Pancreas (tissue), 10 donors: ENCODE results near the gene HNRNPUL2. TPM values are rescaled to one million over a fixed set of nuclear protein-coding genes. Genes with fewer than 3 reads are reported as not detected.

ENCODE experiments used
- ATAC-seq, 4 donors: fragments of 200-7000 bp; cut with Tn5 transposase; one replicate each; pipeline versions ENCODE4 v1.8.0 to v1.9.1; 2020; ENCODE audit warnings: mild to moderate bottlenecking in 4 of 4, moderate library complexity in 4 of 4
- DNase-seq, 6 donors: peaks; one replicate each; pipeline ENCODE4 v3.0.0-alpha.2; 2020
- FAIRE-seq: peaks from 2 replicates; lab custom pipeline; 2012; peaks lifted over from hg19 to GRCh38; lab: Jason Lieb, UNC
- H3K27ac ChIP-seq, 4 donors: fragments of 200-600 bp; sonication (generic); 1 replicate in 3 of 4; 2 replicates in 1 of 4; pipeline versions ENCODE4 v1.5.0 to v1.8.0; 2020
- H3K27me3 ChIP-seq, 4 donors: fragments of 200-600 bp; one replicate each; pipeline ENCODE4 v1.8.0; 2021
- H3K36me3 ChIP-seq, 3 donors: fragments of 200-600 bp; sonication (generic) in 1 of 3; one replicate each; pipeline versions ENCODE4 v1.5.0 to v1.8.0; 2020 to 2021
- H3K4me1 ChIP-seq, 3 donors: fragments of 200-600 bp; one replicate each; pipeline ENCODE4 v1.8.0; 2021
- H3K4me3 ChIP-seq, 4 donors: fragments of 200-600 bp; sonication (generic) in 2 of 4; one replicate each; pipeline versions ENCODE4 v1.5.0 to v1.8.0; 2020 to 2021
- H3K9me3 ChIP-seq, 4 donors: fragments of 200-600 bp; one replicate each; pipeline ENCODE4 v1.8.0; 2021
- WGBS, 2 donors: extraction: QIAGEN DNeasy Blood & Tissue Kit; methylation state at CpG; one replicate each; pipeline ENCODE4 v1.1.7; 2013; 5-methylcytosine and 5-hydroxymethylcytosine counted together
- intact Hi-C, 3 donors: fragments of 100-400 bp; cut with DNase I; formaldehyde crosslinking; loops; one replicate each; pipeline versions ENCODE4 v1.11.1 to v1.14.2; 2022
- polyA plus RNA-seq, 2 donors: library from polyadenylated mRNA; stranded (reverse); fragments of 200-250 nt; gene quantifications; one replicate each; pipeline ENCODE4 v1.2.3, GENCODE V29; 2013
- total RNA-seq, 6 donors: library from RNA; stranded (reverse); fragmentation: NEBNext Ultra II Directional in 4 of 6; extraction: Animal tissue kit (Norgen Biotek cat#: 25700) in 4 of 6; gene quantifications; one replicate each; pipeline versions ENCODE4 v1.2.1 to v1.2.4, GENCODE V29; 2021 to 2023
- TF ChIP-seq, protein P1 (sequence below), 4 donors: fragments of 200-600 bp; sonication (generic) in 3 of 4; IDR thresholded peaks; one replicate each; pipeline versions ENCODE4 v1.5.0 to v1.8.0; 2021; ENCODE audit warnings: antibody characterized with exemption in 4 of 4
- donor health status: healthy with polysubstance abuse.
- donor health status: DM: no; HTN: no; CAD: no; lungs with moderate emphysema.
- donor health status: DM: no; HTN: no; CAD: no.
- donor health status: control.
- donor health status: control.
- donor health status: Bipolar disorder and iron deficiency.
- donor health status: DM: yes; HTN: yes; CAD: no.
- donor health status: DM: no; HTN: no; CAD: no.
- donor health status: DM: no; HTN: no; CAD: no.
- donor health status: DM: yes; HTN: yes; CAD: no.

Gene HNRNPUL2
- total and polyA plus RNA-seq, 8 donors, result 17.5 to 26.2 (median 18.6) TPM

DNA sequence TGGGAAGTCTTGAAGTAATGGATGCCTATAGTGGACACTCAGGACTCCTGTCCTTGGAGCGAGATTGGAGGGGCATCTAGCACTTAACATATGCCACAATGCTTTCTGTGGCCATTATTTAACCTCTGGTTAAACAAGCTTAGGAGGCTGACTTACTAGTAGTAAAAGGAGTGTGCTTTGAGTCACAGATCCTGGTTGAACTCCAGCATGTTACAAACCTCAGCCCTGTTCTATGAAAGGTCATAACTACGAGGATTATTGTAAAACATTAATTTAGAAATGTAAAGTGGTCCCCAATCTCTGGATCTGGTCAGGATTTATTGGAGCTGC is 54.1 kb downstream of the HNRNPUL2 start:
- no peaks in the 10 kb centered on the region for H3K9me3 ChIP-seq
- DNase-seq, result no peak
- WGBS, 2 donors, result 53 to 61% methylated on average over 2 of the region's 2 CpGs
- no peak overlapping the region for H3K27ac ChIP-seq
- peaks cover 11 to 37% (median 27%) of the 10 kb centered on the region in 3 donors for H3K4me1 ChIP-seq
- FAIRE-seq, result no peak
- intact Hi-C loops, result no loop called here
- no peak for ATAC-seq
- no peak overlapping the region for H3K4me3 ChIP-seq
- no peaks in the 10 kb centered on the region for H3K27me3 ChIP-seq
- TF ChIP-seq, protein P1, sequence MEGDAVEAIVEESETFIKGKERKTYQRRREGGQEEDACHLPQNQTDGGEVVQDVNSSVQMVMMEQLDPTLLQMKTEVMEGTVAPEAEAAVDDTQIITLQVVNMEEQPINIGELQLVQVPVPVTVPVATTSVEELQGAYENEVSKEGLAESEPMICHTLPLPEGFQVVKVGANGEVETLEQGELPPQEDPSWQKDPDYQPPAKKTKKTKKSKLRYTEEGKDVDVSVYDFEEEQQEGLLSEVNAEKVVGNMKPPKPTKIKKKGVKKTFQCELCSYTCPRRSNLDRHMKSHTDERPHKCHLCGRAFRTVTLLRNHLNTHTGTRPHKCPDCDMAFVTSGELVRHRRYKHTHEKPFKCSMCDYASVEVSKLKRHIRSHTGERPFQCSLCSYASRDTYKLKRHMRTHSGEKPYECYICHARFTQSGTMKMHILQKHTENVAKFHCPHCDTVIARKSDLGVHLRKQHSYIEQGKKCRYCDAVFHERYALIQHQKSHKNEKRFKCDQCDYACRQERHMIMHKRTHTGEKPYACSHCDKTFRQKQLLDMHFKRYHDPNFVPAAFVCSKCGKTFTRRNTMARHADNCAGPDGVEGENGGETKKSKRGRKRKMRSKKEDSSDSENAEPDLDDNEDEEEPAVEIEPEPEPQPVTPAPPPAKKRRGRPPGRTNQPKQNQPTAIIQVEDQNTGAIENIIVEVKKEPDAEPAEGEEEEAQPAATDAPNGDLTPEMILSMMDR (IDR thresholded peaks at IDR 0.05), result no peak
- peaks cover 0 to 4% (median 0%) of the 10 kb centered on the region in 3 donors for H3K36me3 ChIP-seq

DNA sequence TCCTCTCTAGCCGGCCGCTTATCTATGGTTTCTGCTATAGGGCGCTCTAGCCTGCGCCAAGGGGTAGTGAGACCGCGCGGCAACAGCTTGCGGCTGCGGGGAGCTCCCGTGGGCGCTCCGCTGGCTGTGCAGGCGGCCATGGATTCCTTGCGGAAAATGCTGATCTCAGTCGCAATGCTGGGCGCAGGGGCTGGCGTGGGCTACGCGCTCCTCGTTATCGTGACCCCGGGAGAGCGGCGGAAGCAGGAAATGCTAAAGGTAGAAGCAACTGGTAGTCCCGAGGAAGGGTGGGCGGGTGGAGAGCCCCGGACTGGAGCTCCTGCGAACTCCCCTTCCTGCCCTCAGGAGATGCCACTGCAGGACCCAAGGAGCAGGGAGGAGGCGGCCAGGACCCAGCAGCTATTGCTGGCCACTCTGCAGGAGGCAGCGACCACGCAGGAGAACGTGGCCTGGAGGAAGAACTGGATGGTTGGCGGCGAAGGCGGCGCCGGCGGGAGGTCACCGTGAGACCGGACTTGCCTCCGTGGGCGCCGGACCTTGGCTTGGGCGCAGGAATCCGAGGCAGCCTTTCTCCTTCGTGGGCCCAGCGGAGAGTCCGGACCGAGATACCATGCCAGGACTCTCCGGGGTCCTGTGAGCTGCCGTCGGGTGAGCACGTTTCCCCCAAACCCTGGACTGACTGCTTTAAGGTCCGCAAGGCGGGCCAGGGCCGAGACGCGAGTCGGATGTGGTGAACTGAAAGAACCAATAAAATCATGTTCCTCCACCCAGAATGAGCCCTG is 55.5 kb downstream of the HNRNPUL2 start, which contains the start of the genes LBHD1 and UQCC3:
Gene LBHD1 (minus strand): TSS at position 660 of the 782 bp plus-strand sequence. CDS start 2,236 bp downstream, outside the sequence.
Gene UQCC3 (plus strand): TSS at position 66 of the 782 bp plus-strand sequence. CDS start 73 bp downstream, at position 139.
- TF ChIP-seq, protein P1 (IDR thresholded peaks at IDR 0.05), result no peak
- Histone ChIP-seq H3K27ac (peak within 1 kb of the TSS; percentile 52 to 91 (median 83)), H3K36me3 (peaks cover 0 to under 1% (median 0%) of the 10 kb centered on the region in 3 donors), H3K9me3 (no peaks in the 10 kb centered on the region), H3K4me3 (peak within 1 kb of the TSS; percentile 72 to 95 (median 86)), H3K27me3 (no peaks in the 10 kb centered on the region), H3K4me1 (peaks cover 11 to 37% (median 30%) of the 10 kb centered on the region in 3 donors)
- ATAC-seq (peak; percentile 71 to 86 (median 84)), DNase-seq (peak; percentile 71 to 88 (median 78)), FAIRE-seq (no peak)
- 0 to 1% methylated on average over 55 to 59 of the region's 59 CpGs for WGBS, 2 donors
- intact Hi-C loops, result no loop called here

DNA sequence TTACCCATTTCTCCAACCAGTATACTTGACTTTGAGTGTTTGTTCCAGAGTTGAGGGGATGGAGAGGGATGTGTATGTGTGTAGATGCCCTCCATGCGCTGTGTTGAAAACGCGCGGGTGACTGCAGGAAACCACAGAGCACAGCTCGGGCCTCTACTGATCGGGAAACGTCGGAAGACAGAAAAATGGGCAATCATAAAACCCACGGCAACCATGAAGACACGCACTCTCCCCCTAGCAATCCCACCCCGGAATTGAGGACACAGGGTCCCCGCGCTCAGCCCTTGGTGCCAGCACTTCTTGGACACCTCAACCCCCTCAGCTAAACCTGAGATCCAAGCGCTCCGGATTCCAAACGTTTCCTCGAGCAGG is 56.0 kb downstream of the HNRNPUL2 start:
- Histone ChIP-seq H3K4me3 (peak overlapping the region; percentile 72 to 95 (median 86)), H3K27ac (peak overlapping the region; percentile 52 to 91 (median 83)), H3K27me3 (no peaks in the 10 kb centered on the region), H3K36me3 (no peaks in the 10 kb centered on the region), H3K9me3 (no peaks in the 10 kb centered on the region), H3K4me1 (peaks cover 11 to 43% (median 30%) of the 10 kb centered on the region in 3 donors)
- intact Hi-C loops, result no loop called here
- FAIRE-seq, result no peak
- whole genome bisulfite sequencing, 2 donors, result 0% methylated on average over 17 of the region's 17 CpGs
- TF ChIP-seq, protein P1 (IDR thresholded peaks at IDR 0.05), result no peak
- ATAC-seq, result peak; percentile 11 to 39 (median 26)
- peak in 1 of 6 donors; percentile 10 for DNase-seq

DNA sequence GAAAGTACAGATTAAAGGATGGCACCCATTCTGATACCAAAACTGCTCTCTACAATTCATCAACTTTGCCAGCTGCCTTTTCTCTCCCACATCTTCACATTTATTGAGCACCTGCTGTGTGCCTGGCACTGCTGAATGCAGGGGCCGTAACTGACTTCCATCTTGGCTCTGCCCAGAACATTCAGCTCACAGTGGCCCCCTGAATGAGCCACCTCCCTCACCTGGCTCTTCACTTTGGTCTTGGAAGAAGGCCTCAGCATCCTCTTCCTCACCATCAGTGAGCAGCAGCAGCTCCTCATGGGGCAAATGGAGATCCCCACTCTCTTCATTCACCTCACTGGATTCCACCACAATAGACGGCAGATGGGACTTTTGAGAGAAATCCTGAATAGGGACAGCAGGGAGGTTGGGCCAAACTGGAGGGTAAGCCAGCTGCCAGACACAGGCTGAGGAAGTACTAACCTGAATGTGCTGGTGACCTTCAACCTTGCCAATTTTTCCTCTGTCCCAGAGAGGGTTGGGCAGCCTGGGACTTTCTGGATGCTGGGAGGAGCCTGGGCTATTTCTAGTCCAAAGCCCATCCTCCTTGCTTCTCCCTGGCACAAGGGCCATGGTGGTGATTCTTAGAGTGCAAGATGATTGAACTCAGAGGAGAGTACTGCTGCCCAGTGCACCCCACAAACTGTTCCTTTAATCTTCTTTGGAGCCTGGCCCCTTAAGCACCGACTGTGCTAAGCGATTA is 57.7 kb downstream of the HNRNPUL2 start:
- TF ChIP-seq, protein P1 (IDR thresholded peaks at IDR 0.05), result no peak
- intact Hi-C loops, result no loop called here
- no peak for FAIRE-seq
- peak; percentile 24 to 50 (median 38) for ATAC-seq
- no peaks in the 10 kb centered on the region for H3K27me3 ChIP-seq
- no peak overlapping the region for H3K4me3 ChIP-seq
- H3K36me3 ChIP-seq, result no peaks in the 10 kb centered on the region
- peak overlapping the region in 3 of 4 donors; percentile 10 to 86 (median 29) for H3K27ac ChIP-seq
- H3K9me3 ChIP-seq, result no peaks in the 10 kb centered on the region
- peaks cover 11 to 45% (median 30%) of the 10 kb centered on the region in 3 donors for H3K4me1 ChIP-seq
- DNase-seq, result peak in 5 of 6 donors; percentile 69 to 81 (median 71)
- WGBS, 2 donors, result 34 to 46% methylated on average over 4 of the region's 4 CpGs
